Lung (tissue), 12 donors: ENCODE measurements around the gene RGS1. TPM values are rescaled to one million over a fixed set of nuclear protein-coding genes. Genes with fewer than 3 reads are reported as not detected.

Source experiments
- ATAC-seq: fragments of 200-7000 bp; cut with Tn5 transposase; one replicate; pipeline ENCODE4 v1.9.1; 2020; ENCODE audit warnings: moderate number of reproducible peaks; ENCODE audit not compliant: insufficient read depth, low FRiP score
- DNase-seq, 3 donors: peaks; one replicate each; pipeline ENCODE4 v3.0.0-alpha.2; 2013 to 2017
- H3K27ac ChIP-seq, 2 donors: one replicate each; pipeline ENCODE4 v1.5.1; 2013; ENCODE audit warnings: mild to moderate bottlenecking in 2 of 2, moderate library complexity in 2 of 2, control low read depth in 1 of 2, inconsistent platforms in 1 of 2, low read depth in 1 of 2, low read length in 1 of 2
- H3K27me3 ChIP-seq, 3 donors: one replicate each; pipeline ENCODE4 v1.5.1; 2013; ENCODE audit warnings: low read length in 2 of 3; ENCODE audit not compliant: control insufficient read depth in 3 of 3, insufficient read depth in 3 of 3
- H3K36me3 ChIP-seq, 4 donors: one replicate each; pipeline ENCODE4 v1.5.1; 2013; ENCODE audit warnings: low read length in 4 of 4, mild to moderate bottlenecking in 1 of 4, moderate library complexity in 1 of 4; ENCODE audit not compliant: control insufficient read depth in 4 of 4, insufficient read depth in 4 of 4
- H3K4me1 ChIP-seq, 5 donors: one replicate each; pipeline ENCODE4 v1.5.1; 2013; ENCODE audit warnings: low read length in 5 of 5, mild to moderate bottlenecking in 2 of 5, moderate library complexity in 1 of 5; ENCODE audit not compliant: control insufficient read depth in 5 of 5, insufficient read depth in 5 of 5
- H3K4me3 ChIP-seq: one replicate; pipeline ENCODE4 v1.5.1; 2013; ENCODE audit warnings: mild to moderate bottlenecking, control low read depth, moderate library complexity
- H3K9ac ChIP-seq, 2 donors: one replicate each; pipeline ENCODE4 v1.5.1; 2013; ENCODE audit warnings: low read length in 2 of 2, control low read depth in 1 of 2; ENCODE audit not compliant: insufficient read depth in 1 of 2
- H3K9me3 ChIP-seq, 4 donors: one replicate each; pipeline ENCODE4 v1.5.1; 2013; ENCODE audit warnings: low read length in 3 of 4, mild to moderate bottlenecking in 1 of 4, moderate library complexity in 1 of 4; ENCODE audit not compliant: control insufficient read depth in 4 of 4, insufficient read depth in 3 of 4
- WGBS, 2 donors: extraction: QIAGEN DNeasy Blood & Tissue Kit; methylation state at CpG; one replicate each; pipeline ENCODE4 v1.1.7; 2013; 5-methylcytosine and 5-hydroxymethylcytosine counted together
- polyA plus RNA-seq, 2 donors: library from polyadenylated mRNA; stranded (reverse); fragments of 200-250 nt; gene quantifications; one replicate each; pipeline ENCODE4 v1.2.1, GENCODE V29; 2013
- total RNA-seq, 2 donors: library from RNA; depleted of rRNA in 1 of 2; stranded (reverse); fragments of >200 nt in 1 of 2; gene quantifications; one replicate each; pipeline ENCODE4 v1.2.1, GENCODE V29; 2014 to 2021
- TF ChIP-seq, protein P1 (sequence below): IDR thresholded peaks from 2 replicates; pipeline ENCODE4 v1.5.1; 2012; ENCODE audit warnings: mild to moderate bottlenecking; ENCODE audit errors: control extremely low read depth, extremely low read depth
- donor health status: control.
- donor health status: control.
- donor health status: Bipolar disorder and iron deficiency.
- donor health status: healthy.
- donor health status: DM: yes; HTN: yes; CAD: no.

Gene RGS1
- total and polyA plus RNA-seq, 4 donors: 7.3 to 86.6 (median 21.0) TPM

GRCh38 chr1:192563129-192563528 is 12.4 kb upstream of the RGS1 start:
- TF ChIP-seq, protein P1, sequence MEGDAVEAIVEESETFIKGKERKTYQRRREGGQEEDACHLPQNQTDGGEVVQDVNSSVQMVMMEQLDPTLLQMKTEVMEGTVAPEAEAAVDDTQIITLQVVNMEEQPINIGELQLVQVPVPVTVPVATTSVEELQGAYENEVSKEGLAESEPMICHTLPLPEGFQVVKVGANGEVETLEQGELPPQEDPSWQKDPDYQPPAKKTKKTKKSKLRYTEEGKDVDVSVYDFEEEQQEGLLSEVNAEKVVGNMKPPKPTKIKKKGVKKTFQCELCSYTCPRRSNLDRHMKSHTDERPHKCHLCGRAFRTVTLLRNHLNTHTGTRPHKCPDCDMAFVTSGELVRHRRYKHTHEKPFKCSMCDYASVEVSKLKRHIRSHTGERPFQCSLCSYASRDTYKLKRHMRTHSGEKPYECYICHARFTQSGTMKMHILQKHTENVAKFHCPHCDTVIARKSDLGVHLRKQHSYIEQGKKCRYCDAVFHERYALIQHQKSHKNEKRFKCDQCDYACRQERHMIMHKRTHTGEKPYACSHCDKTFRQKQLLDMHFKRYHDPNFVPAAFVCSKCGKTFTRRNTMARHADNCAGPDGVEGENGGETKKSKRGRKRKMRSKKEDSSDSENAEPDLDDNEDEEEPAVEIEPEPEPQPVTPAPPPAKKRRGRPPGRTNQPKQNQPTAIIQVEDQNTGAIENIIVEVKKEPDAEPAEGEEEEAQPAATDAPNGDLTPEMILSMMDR: no peak
- Histone ChIP-seq H3K9me3 (no peaks in the 10 kb centered on the region), H3K4me1 (no peaks in the 10 kb centered on the region), H3K36me3 (no peaks in the 10 kb centered on the region), H3K9ac (no peak overlapping the region), H3K27ac (no peak overlapping the region), H3K27me3 (no peaks in the 10 kb centered on the region), H3K4me3 (no peak overlapping the region)
- no peak for DNase-seq
- 88 to 91% methylated on average over 3 of the region's 3 CpGs for WGBS, 2 donors
- ATAC-seq: no peak

- H3K4me3 ChIP-seq: no peak overlapping the region
- no peak overlapping the region for H3K9ac ChIP-seq
- DNase-seq (no peak), ATAC-seq (no peak)
- 90 to 95% methylated on average over 4 of the region's 4 CpGs for WGBS, 2 donors
- TF ChIP-seq, protein P1: no peak
- H3K27me3 ChIP-seq: no peaks in the 10 kb centered on the region
- no peaks in the 10 kb centered on the region for H3K9me3 ChIP-seq
- no peak overlapping the region for H3K27ac ChIP-seq
- no peaks in the 10 kb centered on the region for H3K4me1 ChIP-seq
- no peaks in the 10 kb centered on the region for H3K36me3 ChIP-seq
Measured at GRCh38 chr1:192564099-192564498, 11.5 kb upstream of the RGS1 start.

- no peak overlapping the region for H3K4me3 ChIP-seq
- no peaks in the 10 kb centered on the region for H3K36me3 ChIP-seq
- H3K27me3 ChIP-seq: no peaks in the 10 kb centered on the region
- ATAC-seq (no peak), DNase-seq (no peak)
- WGBS, 2 donors: 91 to 96% methylated on average over 1 of the region's 1 CpG
- peaks cover 0 to 6% (median 2%) of the 10 kb centered on the region in 4 donors for H3K9me3 ChIP-seq
- TF ChIP-seq, protein P1: no peak
- no peak overlapping the region for H3K9ac ChIP-seq
- H3K4me1 ChIP-seq: no peaks in the 10 kb centered on the region
- no peak overlapping the region for H3K27ac ChIP-seq
Measured at GRCh38 chr1:192565946-192566345, 9.6 kb upstream of the RGS1 start.

DNA sequence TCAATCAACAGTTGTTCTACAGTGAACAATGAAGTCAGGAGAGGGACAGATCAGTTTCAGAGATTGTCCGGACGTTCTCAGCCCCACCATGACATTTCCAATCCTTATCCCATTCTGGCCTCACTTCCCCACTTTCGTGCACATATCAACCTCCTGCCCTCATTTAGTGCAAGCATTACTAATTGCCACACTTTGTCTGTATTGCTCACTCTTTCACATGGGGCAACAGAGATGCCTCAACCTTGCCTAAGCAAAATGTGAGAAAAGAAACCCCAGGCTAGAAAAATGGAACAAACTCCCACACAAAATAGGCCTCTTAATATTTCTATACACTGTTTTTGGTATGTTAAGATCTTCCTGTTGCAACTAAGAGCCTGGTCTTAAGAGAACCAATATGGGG is 8.9 kb upstream of the RGS1 start:
- 65 to 74% methylated on average over 3 of the region's 3 CpGs for WGBS, 2 donors
- ATAC-seq: no peak

More for the DNA sequence above, 8.9 kb upstream of the RGS1 start:
- Histone ChIP-seq H3K4me1 (no peaks in the 10 kb centered on the region), H3K9ac (no peak overlapping the region), H3K27me3 (no peaks in the 10 kb centered on the region), H3K4me3 (no peak overlapping the region), H3K36me3 (no peaks in the 10 kb centered on the region), H3K27ac (no peak overlapping the region), H3K9me3 (peaks cover 0 to 6% (median 2%) of the 10 kb centered on the region in 4 donors)
- TF ChIP-seq, protein P1: no peak
- DNase-seq: no peak
